WTC11 (cell line): Measurements from ENCODE around the gene NUTM2G.

Experiments used
- ATF2 ChIP-seq: sonication (generic); formaldehyde crosslinking; IDR thresholded peaks from 2 replicates; pipeline ENCODE4 v1.8.1; 2022; ENCODE audit warnings: low read depth, missing genetic modification reagents, borderline replicate concordance
- CREB1 ChIP-seq: sonication (generic); formaldehyde crosslinking; IDR thresholded peaks from 2 replicates; pipeline ENCODE4 v1.8.0; 2023; ENCODE audit warnings: mild to moderate bottlenecking, missing genetic modification reagents
- ESRRA ChIP-seq: sonication (generic); formaldehyde crosslinking; IDR thresholded peaks from 2 replicates; pipeline ENCODE4 v1.8.1; 2022; ENCODE audit warnings: mild to moderate bottlenecking, missing genetic modification reagents, borderline replicate concordance
- GABPB1 ChIP-seq: sonication (generic); formaldehyde crosslinking; IDR thresholded peaks from 2 replicates; pipeline ENCODE4 v1.8.1; 2023; ENCODE audit warnings: mild to moderate bottlenecking, missing genetic modification reagents
- NFATC4 ChIP-seq: fragments of 250-450 bp; sonication (Bioruptor Pico); IDR thresholded peaks from 2 replicates; pipeline ENCODE4 v1.9.0; 2021; ENCODE audit warnings: mild to moderate bottlenecking
- RELA ChIP-seq: sonication (generic); formaldehyde crosslinking; IDR thresholded peaks from 2 replicates; pipeline ENCODE4 v1.8.1; 2022; ENCODE audit warnings: missing genetic modification reagents, mild to moderate bottlenecking, borderline replicate concordance
- TCF7 ChIP-seq: sonication (generic); formaldehyde crosslinking; IDR thresholded peaks from 2 replicates; pipeline ENCODE4 v1.8.0; 2022; ENCODE audit warnings: mild to moderate bottlenecking, low read depth, missing genetic modification reagents, moderate library complexity
- TEAD1 ChIP-seq: sonication (generic); formaldehyde crosslinking; IDR thresholded peaks from 2 replicates; pipeline ENCODE4 v1.8.0; 2022; ENCODE audit warnings: mild to moderate bottlenecking, missing genetic modification reagents
- ZNF671 ChIP-seq: fragments of 250-450 bp; sonication (Bioruptor Pico); IDR thresholded peaks from 2 replicates; pipeline ENCODE4 v1.8.0; 2021; ENCODE audit warnings: mild to moderate bottlenecking
- TF ChIP-seq, protein P1 (sequence below): fragments of 200-600 bp; IDR thresholded peaks from 2 replicates; pipeline ENCODE4 v1.8.0; 2022; ENCODE audit warnings: antibody characterized with exemption
- TF ChIP-seq, protein P2 (sequence below): sonication (generic); formaldehyde crosslinking; IDR thresholded peaks from 2 replicates; pipeline ENCODE4 v1.8.0; 2022; ENCODE audit warnings: mild to moderate bottlenecking, missing genetic modification reagents
- TF ChIP-seq, protein P3 (sequence below): sonication (generic); formaldehyde crosslinking; IDR thresholded peaks from 2 replicates; pipeline ENCODE4 v1.8.1; 2022; ENCODE audit warnings: low read depth, mild to moderate bottlenecking, moderate library complexity, missing genetic modification reagents, borderline replicate concordance
- TF ChIP-seq, protein P4 (sequence below): sonication (generic); formaldehyde crosslinking; IDR thresholded peaks from 2 replicates; pipeline ENCODE4 v1.8.0; 2022; ENCODE audit warnings: missing genetic modification reagents
- TF ChIP-seq, protein P5 (sequence below): sonication (generic); formaldehyde crosslinking; IDR thresholded peaks from 2 replicates; pipeline ENCODE4 v1.8.1; 2023; ENCODE audit warnings: mild to moderate bottlenecking, missing genetic modification reagents

DNA sequence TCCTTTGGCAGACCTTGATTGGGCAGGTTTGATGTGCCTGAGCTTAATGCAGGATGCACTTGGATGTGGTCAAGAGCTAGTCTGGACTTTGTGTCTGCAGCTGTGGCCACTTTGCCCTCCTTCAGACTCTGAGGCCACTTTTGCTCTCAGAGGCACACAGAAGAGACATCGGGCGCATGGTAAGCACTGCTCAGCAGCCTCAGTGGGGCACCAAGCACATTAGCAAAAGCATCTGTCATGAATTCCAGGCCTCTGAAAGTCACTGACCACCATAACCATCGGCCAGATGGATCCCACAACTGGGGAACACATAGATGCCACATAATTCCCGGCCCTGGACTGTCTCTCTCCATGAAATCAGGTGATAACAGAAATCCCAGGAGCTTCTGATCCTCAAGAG, 40.1 kb upstream of the NUTM2G start:
- TF ChIP-seq, protein P1, sequence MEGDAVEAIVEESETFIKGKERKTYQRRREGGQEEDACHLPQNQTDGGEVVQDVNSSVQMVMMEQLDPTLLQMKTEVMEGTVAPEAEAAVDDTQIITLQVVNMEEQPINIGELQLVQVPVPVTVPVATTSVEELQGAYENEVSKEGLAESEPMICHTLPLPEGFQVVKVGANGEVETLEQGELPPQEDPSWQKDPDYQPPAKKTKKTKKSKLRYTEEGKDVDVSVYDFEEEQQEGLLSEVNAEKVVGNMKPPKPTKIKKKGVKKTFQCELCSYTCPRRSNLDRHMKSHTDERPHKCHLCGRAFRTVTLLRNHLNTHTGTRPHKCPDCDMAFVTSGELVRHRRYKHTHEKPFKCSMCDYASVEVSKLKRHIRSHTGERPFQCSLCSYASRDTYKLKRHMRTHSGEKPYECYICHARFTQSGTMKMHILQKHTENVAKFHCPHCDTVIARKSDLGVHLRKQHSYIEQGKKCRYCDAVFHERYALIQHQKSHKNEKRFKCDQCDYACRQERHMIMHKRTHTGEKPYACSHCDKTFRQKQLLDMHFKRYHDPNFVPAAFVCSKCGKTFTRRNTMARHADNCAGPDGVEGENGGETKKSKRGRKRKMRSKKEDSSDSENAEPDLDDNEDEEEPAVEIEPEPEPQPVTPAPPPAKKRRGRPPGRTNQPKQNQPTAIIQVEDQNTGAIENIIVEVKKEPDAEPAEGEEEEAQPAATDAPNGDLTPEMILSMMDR = no peak
- TF ChIP-seq TCF7 = no peak
- no peak for TF ChIP-seq NFATC4
- TF ChIP-seq, protein P2, sequence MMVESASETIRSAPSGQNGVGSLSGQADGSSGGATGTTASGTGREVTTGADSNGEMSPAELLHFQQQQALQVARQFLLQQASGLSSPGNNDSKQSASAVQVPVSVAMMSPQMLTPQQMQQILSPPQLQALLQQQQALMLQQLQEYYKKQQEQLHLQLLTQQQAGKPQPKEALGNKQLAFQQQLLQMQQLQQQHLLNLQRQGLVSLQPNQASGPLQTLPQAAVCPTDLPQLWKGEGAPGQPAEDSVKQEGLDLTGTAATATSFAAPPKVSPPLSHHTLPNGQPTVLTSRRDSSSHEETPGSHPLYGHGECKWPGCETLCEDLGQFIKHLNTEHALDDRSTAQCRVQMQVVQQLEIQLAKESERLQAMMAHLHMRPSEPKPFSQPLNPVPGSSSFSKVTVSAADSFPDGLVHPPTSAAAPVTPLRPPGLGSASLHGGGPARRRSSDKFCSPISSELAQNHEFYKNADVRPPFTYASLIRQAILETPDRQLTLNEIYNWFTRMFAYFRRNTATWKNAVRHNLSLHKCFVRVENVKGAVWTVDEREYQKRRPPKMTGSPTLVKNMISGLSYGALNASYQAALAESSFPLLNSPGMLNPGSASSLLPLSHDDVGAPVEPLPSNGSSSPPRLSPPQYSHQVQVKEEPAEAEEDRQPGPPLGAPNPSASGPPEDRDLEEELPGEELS (CRISPR knock-in tag) = no peak
- TF ChIP-seq, protein P3, sequence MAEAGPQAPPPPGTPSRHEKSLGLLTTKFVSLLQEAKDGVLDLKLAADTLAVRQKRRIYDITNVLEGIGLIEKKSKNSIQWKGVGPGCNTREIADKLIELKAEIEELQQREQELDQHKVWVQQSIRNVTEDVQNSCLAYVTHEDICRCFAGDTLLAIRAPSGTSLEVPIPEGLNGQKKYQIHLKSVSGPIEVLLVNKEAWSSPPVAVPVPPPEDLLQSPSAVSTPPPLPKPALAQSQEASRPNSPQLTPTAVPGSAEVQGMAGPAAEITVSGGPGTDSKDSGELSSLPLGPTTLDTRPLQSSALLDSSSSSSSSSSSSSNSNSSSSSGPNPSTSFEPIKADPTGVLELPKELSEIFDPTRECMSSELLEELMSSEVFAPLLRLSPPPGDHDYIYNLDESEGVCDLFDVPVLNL (CRISPR knock-in tag) = no peak
- no peak for TF ChIP-seq CREB1 (CRISPR knock-in tag)
- no peak for TF ChIP-seq GABPB1
- TF ChIP-seq TEAD1 = no peak
- no peak for TF ChIP-seq ESRRA
- TF ChIP-seq, protein P4, sequence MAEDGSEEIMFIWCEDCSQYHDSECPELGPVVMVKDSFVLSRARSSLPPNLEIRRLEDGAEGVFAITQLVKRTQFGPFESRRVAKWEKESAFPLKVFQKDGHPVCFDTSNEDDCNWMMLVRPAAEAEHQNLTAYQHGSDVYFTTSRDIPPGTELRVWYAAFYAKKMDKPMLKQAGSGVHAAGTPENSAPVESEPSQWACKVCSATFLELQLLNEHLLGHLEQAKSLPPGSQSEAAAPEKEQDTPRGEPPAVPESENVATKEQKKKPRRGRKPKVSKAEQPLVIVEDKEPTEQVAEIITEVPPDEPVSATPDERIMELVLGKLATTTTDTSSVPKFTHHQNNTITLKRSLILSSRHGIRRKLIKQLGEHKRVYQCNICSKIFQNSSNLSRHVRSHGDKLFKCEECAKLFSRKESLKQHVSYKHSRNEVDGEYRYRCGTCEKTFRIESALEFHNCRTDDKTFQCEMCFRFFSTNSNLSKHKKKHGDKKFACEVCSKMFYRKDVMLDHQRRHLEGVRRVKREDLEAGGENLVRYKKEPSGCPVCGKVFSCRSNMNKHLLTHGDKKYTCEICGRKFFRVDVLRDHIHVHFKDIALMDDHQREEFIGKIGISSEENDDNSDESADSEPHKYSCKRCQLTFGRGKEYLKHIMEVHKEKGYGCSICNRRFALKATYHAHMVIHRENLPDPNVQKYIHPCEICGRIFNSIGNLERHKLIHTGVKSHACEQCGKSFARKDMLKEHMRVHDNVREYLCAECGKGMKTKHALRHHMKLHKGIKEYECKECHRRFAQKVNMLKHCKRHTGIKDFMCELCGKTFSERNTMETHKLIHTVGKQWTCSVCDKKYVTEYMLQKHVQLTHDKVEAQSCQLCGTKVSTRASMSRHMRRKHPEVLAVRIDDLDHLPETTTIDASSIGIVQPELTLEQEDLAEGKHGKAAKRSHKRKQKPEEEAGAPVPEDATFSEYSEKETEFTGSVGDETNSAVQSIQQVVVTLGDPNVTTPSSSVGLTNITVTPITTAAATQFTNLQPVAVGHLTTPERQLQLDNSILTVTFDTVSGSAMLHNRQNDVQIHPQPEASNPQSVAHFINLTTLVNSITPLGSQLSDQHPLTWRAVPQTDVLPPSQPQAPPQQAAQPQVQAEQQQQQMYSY = no peak
- TF ChIP-seq RELA (CRISPR knock-in tag) = no peak
- TF ChIP-seq ATF2 (CRISPR knock-in tag) = no peak
- TF ChIP-seq, protein P5, sequence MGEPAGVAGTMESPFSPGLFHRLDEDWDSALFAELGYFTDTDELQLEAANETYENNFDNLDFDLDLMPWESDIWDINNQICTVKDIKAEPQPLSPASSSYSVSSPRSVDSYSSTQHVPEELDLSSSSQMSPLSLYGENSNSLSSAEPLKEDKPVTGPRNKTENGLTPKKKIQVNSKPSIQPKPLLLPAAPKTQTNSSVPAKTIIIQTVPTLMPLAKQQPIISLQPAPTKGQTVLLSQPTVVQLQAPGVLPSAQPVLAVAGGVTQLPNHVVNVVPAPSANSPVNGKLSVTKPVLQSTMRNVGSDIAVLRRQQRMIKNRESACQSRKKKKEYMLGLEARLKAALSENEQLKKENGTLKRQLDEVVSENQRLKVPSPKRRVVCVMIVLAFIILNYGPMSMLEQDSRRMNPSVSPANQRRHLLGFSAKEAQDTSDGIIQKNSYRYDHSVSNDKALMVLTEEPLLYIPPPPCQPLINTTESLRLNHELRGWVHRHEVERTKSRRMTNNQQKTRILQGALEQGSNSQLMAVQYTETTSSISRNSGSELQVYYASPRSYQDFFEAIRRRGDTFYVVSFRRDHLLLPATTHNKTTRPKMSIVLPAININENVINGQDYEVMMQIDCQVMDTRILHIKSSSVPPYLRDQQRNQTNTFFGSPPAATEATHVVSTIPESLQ (CRISPR knock-in tag) = no peak
- no peak for TF ChIP-seq ZNF671 (CRISPR knock-in tag)
